Gastrocnemius medialis (tissue), 4 donors: Measurements from ENCODE around the gene BTBD19. TPM values are rescaled to one million over a fixed set of nuclear protein-coding genes. Genes with fewer than 3 reads are reported as not detected.
A peak's percentile ranks its signal among the peaks of the same experiment; 100 is the strongest.

Experiments
- ATAC-seq, 2 donors: fragments of 150-250 bp; one replicate each; pipeline ENCODE4 v1.9.1; 2016
- DNase-seq, 2 donors: peaks; one replicate each; pipeline ENCODE4 v3.0.0-alpha.2; 2019
- H3K27ac ChIP-seq, 4 donors: fragments of 200-600 bp; sonication (generic); 1 replicate in 1 of 4; 2 replicates in 3 of 4; pipeline ENCODE4 v1.5.1; 2016 to 2018; ENCODE audit warnings: mild to moderate bottlenecking in 2 of 4, moderate library complexity in 1 of 4
- H3K27me3 ChIP-seq, 3 donors: fragments of 200-600 bp; sonication (generic) in 2 of 3; 1 replicate in 1 of 3; 2 replicates in 2 of 3; pipeline versions ENCODE4 v1.5.1 to v1.6.0; 2016 to 2019; ENCODE audit warnings: mild to moderate bottlenecking in 1 of 3, moderate library complexity in 1 of 3
- H3K36me3 ChIP-seq, 2 donors: fragments of 200-600 bp; sonication (generic) in 1 of 2; one replicate each; pipeline ENCODE4 v1.5.1; 2017 to 2018
- H3K4me1 ChIP-seq, 2 donors: fragments of 200-600 bp; sonication (generic) in 1 of 2; one replicate each; pipeline ENCODE4 v1.5.1; 2016 to 2017; ENCODE audit warnings: mild to moderate bottlenecking in 2 of 2
- H3K4me3 ChIP-seq, 4 donors: fragments of 200-600 bp; sonication (generic) in 3 of 4; 1 replicate in 1 of 4; 2 replicates in 3 of 4; pipeline ENCODE4 v1.5.1; 2016 to 2019; ENCODE audit warnings: mild to moderate bottlenecking in 2 of 4
- H3K9me3 ChIP-seq, 3 donors: fragments of 200-600 bp; sonication (generic) in 2 of 3; 1 replicate in 1 of 3; 2 replicates in 2 of 3; pipeline ENCODE4 v1.5.1; 2016 to 2019
- CTCF ChIP-seq, 5 experiments: fragments of 450-650 bp in 3 of 5; fragments of 200-600 bp in 2 of 5; sonication (generic) in 2 of 5; IDR thresholded peaks in 4 of 5; conservative IDR thresholded peaks in 1 of 5; 1 replicate in 4 of 5; 2 replicates in 1 of 5; pipeline ENCODE4 v1.5.1; 2016 to 2019; ENCODE audit warnings: antibody characterized with exemption in 5 of 5, mild to moderate bottlenecking in 3 of 5, moderate library complexity in 3 of 5
- POLR2A ChIP-seq, 2 donors: fragments of 450-650 bp; IDR thresholded peaks; one replicate each; pipeline ENCODE4 v1.6.1; 2017; ENCODE audit warnings: antibody characterized with exemption in 2 of 2, mild to moderate bottlenecking in 2 of 2, moderate library complexity in 2 of 2
- in situ Hi-C, 4 donors: fragments of 200-750 bp; cut with MboI; loops; one replicate each; pipeline versions ENCODE4 v1.15.0 to v1.8.0; 2017; ENCODE audit warnings: low sequenced_read_pairs in 4 of 4
- intact Hi-C: fragments of 100-400 bp; cut with DNase I; formaldehyde crosslinking; loops from one replicate; pipeline ENCODE4 v1.15.1; 2023; ENCODE audit warnings: low total_unique reads
- total RNA-seq, 4 donors: library from RNA; depleted of rRNA; stranded (reverse); fragments of >200 nt; gene quantifications; one replicate each; pipeline versions ENCODE4 v1.1.0 to v1.2.3, GENCODE V29; 2016

BTBD19 gene
- total RNA-seq, 4 donors from 2014 or later: 0.71 to 1.4 (median 0.91) TPM; not detected in 1

- peaks cover 0 to 11% of the 10 kb centered on the region in 2 donors for H3K36me3 ChIP-seq
- H3K27ac ChIP-seq: peak overlapping the region in 1 of 4 donors; percentile 12
- ATAC-seq (no peak), DNase-seq (no peak)
- TF ChIP-seq POLR2A (IDR thresholded peaks at IDR 0.05) (no peak), CTCF (IDR thresholded peaks at IDR 0.05 in 4 of 5, conservative IDR thresholded peaks at IDR 0.05 in 1 of 5) (no peak)
- no peaks in the 10 kb centered on the region for H3K9me3 ChIP-seq
- in situ Hi-C loops (loop anchor here in 2 of 4 donors (10.0 to 25.0 kb wide), 3 partner anchors 50 to 728 kb away; partner anchors contain the start of genes CCDC163 (in 1 of the 2), EIF2B3 (in 1 of the 2), MMACHC (in 1 of the 2) and PRDX1 (in 1 of the 2)), intact Hi-C loops (loop anchor here (5.0 kb wide), 3 partner anchors 38 to 228 kb away; partner anchors contain the start of genes HECTD3 and UROD)
- no peaks in the 10 kb centered on the region for H3K27me3 ChIP-seq
- peak overlapping the region; percentile 48 to 63 (median 56) for H3K4me3 ChIP-seq
- peaks cover 19 to 28% of the 10 kb centered on the region in 2 donors for H3K4me1 ChIP-seq
These were observed 24.0 kb upstream of the BTBD19 start for GRCh38 chr1:44784094-44785028.

- Histone ChIP-seq H3K27ac (no peak overlapping the region), H3K4me3 (no peak overlapping the region), H3K9me3 (no peaks in the 10 kb centered on the region), H3K27me3 (no peaks in the 10 kb centered on the region), H3K4me1 (peaks cover 19 to 28% of the 10 kb centered on the region in 2 donors), H3K36me3 (peaks cover 0 to 4% of the 10 kb centered on the region in 2 donors)
- DNase-seq (no peak), ATAC-seq (no peak)
- no peak for TF ChIP-seq CTCF (IDR thresholded peaks at IDR 0.05 in 4 of 5, conservative IDR thresholded peaks at IDR 0.05 in 1 of 5)
- no peak for TF ChIP-seq POLR2A (IDR thresholded peaks at IDR 0.05)
- intact Hi-C loops: loop anchor here (5.0 kb wide), 3 partner anchors 37 to 227 kb away; partner anchors contain the start of genes HECTD3 and UROD
- in situ Hi-C loops: loop anchor here in 2 of 4 donors (10.0 to 25.0 kb wide), 3 partner anchors 50 to 727 kb away; partner anchors contain the start of genes CCDC163 (in 1 of the 2), EIF2B3 (in 1 of the 2), MMACHC (in 1 of the 2) and PRDX1 (in 1 of the 2)
These were observed 23.3 kb upstream of the BTBD19 start for GRCh38 chr1:44785029-44785380.

- ATAC-seq (no peak), DNase-seq (no peak)
- TF ChIP-seq CTCF (IDR thresholded peaks at IDR 0.05 in 4 of 5, conservative IDR thresholded peaks at IDR 0.05 in 1 of 5) (no peak), POLR2A (IDR thresholded peaks at IDR 0.05) (no peak)
- in situ Hi-C loops: loop anchor here in 2 of 4 donors (10.0 to 25.0 kb wide), 3 partner anchors 49 to 727 kb away; partner anchors contain the start of genes CCDC163 (in 1 of the 2), EIF2B3 (in 1 of the 2), MMACHC (in 1 of the 2) and PRDX1 (in 1 of the 2)
- H3K4me3 ChIP-seq: peak overlapping the region; percentile 62 to 72 (median 64)
- peak overlapping the region in 3 of 4 donors; percentile 44 to 64 (median 50) for H3K27ac ChIP-seq
- no peaks in the 10 kb centered on the region for H3K36me3 ChIP-seq
- no peaks in the 10 kb centered on the region for H3K9me3 ChIP-seq
- H3K27me3 ChIP-seq: no peaks in the 10 kb centered on the region
- H3K4me1 ChIP-seq: peaks cover 19 to 28% of the 10 kb centered on the region in 2 donors
- intact Hi-C loops: loop anchor here (5.0 kb wide), 3 partner anchors 37 to 227 kb away; partner anchors contain the start of genes HECTD3 and UROD
These were observed 22.7 kb upstream of the BTBD19 start for GRCh38 chr1:44785501-44786137.

- in situ Hi-C loops (loop anchor here in 2 of 4 donors (10.0 to 25.0 kb wide), 3 partner anchors 49 to 726 kb away; partner anchors contain the start of genes CCDC163 (in 1 of the 2), EIF2B3 (in 1 of the 2), MMACHC (in 1 of the 2) and PRDX1 (in 1 of the 2)), intact Hi-C loops (loop anchor here (5.0 kb wide), 3 partner anchors 36 to 226 kb away; partner anchors contain the start of genes HECTD3 and UROD)
- Histone ChIP-seq H3K36me3 (no peaks in the 10 kb centered on the region), H3K9me3 (no peaks in the 10 kb centered on the region), H3K27ac (peak overlapping the region; percentile 44 to 64 (median 55)), H3K27me3 (no peaks in the 10 kb centered on the region), H3K4me1 (peaks cover 19 to 28% of the 10 kb centered on the region in 2 donors), H3K4me3 (peak overlapping the region; percentile 62 to 72 (median 64))
- TF ChIP-seq CTCF (IDR thresholded peaks at IDR 0.05 in 4 of 5, conservative IDR thresholded peaks at IDR 0.05 in 1 of 5) (peak; percentile 98 to 100 (median 99)), POLR2A (IDR thresholded peaks at IDR 0.05) (no peak)
- ATAC-seq: peak; percentile 68 to 87
- peak in 1 of 2 donors; percentile 66 for DNase-seq
These were observed 22.0 kb upstream of the BTBD19 start for GRCh38 chr1:44786138-44786840.
